ENCODE data around the gene TIAM2.
"Not testable (repeated sequence)": the region's sequence is repeated elsewhere in the genome, so short reads cannot be mapped to it uniquely, and the experiment has no call there.

TIAM2 gene

DNA sequence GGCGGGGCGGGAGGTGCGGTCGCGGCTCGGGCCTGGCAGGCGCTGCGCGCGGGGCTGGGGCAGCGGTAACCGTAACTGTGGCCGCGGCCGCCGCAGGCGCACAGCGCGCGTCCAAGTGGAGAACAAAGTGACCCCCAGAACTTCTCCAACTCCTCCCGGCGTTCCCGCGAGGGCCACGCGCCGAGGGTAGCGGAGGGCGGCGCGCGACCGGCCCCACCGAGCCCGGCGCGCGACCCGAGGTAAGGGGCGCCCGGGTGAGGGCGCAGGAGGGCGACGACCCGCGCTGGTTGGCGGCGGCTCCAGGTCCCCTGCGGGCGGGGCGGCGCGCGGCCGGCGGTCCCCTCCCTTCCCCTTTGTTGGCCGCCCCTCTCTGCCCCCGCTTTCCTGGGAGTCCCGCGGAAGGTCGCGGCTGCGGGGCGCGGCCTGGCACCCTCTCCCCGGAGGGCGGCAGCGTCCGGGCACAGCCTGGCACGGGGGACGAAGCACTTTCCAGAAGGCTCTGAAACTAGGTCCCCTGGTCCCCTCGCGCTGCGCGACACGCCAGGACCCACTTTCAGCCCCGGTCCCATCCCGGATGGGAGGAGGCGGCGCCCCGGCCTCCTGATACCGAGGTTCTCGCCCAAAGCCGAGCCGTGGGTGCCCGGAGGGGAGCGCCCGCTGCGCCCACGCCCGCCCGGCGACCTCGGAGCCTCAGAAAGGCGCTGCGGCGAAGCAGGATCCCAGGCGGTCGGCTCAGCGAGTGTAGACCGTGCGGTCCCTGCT lies at the start of gene TIAM2:
TIAM2 (plus strand) TSS at position 62 of the 762 bp plus-strand sequence. CDS start 133,909 bp downstream, outside the sequence.
- peak; percentile 15 for DNase-seq (ENCODE audit: low read depth)

DNA sequence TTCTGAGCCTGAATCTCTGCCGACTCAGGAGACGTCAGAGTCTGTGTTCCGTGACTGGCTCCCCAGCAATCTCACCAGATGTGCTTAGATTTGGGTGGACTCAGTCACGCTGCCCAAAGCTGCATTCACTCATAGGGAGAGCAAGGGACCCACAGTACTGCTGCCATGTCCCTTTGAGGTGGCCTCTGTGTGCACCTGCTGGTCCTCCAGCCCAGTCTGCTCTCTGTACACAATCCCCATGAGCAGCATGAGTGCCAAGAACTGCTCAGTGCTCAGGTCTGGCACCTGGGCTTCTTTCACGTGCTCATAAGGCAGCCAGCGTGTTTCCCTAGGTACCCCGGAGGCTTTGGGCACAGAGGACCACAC lies 44.2 kb upstream of the TIAM2 start:
- no peak for DNase-seq (ENCODE audit: low read depth)

DNA sequence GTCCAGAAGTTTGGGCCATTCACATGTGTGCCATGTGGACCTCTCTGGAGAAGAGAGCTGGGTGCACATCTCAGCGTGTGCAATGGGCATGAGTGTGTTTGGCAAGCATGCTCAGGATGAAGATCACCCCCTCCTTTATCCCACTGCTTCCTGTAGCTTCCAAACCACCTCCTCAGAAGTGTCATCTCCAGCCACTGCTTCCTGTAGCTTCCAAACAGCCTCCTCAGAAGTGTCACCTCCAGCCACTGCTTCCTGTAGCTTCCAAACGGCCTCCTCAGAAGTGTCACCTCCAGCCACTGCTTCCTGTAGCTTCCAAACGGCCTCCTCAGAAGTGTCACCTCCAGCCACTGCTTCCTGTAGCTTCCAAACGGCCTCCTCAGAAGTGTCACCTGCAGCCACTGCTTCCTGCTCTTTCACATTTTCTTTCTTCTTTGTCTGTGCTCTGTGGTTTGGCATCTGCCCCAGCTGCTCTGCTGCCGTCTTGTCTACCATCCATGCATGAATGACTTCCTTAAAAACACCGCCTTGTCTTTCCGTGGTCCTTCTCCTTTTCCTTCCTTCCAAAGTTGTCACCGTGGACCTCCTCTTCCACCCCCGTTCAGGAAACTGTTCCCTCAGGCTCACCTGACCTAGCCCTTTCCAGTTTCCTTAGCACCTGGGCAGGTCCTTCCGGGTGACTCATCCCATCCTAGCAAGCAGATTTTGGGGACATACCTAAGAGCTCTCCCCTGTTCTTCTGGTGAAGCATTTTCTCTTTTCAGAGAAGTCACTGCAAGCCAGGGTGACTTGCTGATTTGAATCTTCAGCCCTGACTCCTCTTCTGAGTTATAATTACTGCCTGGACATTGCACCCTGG lies 43.5 kb upstream of the TIAM2 start:
- no peak for DNase-seq (ENCODE audit: low read depth)

DNA sequence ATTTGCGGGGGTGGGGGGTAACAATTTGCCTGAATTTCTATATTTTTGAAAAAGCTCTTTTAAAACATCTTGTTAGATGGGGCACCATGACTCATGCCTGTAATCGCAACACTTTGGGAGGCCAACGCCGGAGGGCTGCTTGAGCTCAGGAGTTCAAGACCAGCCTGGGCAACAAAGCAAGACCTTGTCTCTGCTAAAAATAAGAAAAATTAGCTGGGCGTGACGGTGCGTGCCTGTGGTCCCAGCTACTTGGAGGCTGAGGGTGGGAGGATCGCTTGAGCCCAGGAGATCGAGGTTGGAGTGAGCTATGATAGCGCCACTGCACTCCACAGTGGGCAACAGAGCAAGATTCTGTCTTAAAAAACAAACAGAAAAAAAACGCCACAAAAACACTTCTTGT lies 41.5 kb upstream of the TIAM2 start:
- DNase-seq (ENCODE audit: low read depth): no peak

DNA sequence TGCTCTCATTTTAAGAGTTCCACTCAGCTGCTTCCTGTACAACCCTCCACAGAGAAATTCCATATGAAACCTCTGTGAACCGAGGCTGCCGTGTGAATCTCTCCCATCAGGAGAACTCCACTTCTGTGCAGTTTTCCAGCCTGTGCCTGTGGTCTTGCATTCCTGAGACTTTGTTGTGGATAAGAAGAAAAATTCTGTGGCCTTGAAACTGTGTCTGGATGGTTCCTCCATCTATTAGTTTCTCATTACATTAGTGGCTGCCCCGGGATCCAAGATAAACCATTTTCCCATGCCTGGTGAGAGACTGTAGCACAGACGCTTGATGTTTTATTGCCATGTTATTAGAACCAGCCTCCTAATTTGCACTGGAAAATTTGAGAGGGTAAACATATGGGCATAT lies 40.8 kb upstream of the TIAM2 start:
- DNase-seq (ENCODE audit: low read depth): no peak

DNA sequence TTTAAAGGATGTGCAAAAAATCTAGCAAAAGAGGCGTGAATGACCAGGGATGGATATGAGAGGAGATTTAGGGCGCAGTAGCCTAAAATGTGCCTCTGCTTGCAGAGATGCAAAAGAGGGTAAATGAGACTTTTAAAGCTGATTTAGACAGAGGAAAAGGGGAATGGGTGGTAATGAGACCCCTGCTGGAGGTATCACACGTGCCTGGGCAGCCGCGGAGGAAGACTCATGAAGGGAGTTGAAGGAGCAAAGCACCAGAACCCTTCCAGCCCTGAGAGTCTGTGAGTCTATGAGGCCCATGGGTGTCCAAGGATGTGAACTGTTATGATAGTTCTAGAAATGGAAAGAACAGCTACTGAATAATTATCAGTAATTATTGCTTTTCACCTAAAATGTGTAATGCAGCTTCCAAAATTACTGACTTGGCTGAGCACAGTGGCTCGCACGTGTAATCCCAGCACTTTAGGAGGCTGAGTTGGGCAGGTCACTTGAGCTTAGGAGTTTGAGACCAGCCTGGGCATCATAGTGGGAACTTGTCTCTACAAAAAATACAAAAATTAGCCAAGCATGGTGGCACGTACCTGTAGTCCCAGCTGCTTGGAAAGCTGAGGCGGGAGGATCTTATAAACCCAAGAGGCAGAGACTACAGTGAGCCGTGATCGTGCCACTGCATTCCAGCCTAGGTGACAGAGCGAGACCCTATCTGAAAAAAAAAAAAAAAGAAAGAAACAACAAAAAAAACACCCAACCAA lies 38.2 kb upstream of the TIAM2 start:
- no peak for DNase-seq (ENCODE audit: low read depth)

DNA sequence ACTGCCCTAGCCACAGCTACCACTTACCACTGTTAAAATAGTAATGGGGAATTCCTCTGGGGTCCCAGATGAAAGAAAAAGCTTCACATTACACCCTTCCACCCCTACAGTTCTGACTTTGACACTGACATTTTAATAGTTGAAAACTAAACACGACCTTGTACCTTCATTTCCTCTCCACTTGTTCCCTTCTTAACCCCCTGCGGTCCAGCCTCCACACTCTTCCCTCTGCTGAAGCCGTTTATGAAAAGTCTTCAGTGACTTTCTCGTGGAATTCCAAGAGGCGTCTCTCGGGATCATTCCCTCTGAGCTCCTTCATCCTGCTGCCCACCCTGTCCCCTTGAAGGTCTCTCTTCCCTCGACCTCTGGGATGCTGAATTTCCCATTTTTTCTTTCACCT lies 36.6 kb upstream of the TIAM2 start:
- DNase-seq (ENCODE audit: low read depth): no peak

DNA sequence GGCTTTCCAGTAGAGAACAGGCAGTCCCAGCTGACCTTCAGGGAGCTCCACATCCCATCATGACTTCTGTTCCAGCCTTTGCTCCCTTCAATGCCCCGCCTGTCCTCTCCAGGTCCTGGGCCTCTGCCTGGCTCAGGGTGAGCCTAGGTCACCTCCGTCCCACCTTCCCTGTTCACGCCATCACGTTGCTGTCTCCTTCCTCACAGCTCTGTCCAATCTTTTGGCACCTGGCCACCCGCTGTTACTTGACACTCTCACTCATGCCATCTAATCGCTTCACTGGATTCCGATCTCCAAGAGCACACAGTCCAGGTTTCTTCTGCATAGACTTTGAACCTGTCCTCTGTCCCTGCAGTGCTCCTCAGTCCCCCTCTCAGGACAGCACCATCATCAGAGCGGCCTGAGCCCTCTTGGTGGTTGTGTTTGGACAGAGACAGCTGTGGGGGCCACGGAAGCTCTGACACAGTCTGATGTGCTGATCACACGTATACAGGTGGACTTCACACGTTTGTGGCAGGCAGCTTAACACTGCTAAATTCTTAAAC lies 34.7 kb upstream of the TIAM2 start:
- no peak for DNase-seq (ENCODE audit: low read depth)

DNA sequence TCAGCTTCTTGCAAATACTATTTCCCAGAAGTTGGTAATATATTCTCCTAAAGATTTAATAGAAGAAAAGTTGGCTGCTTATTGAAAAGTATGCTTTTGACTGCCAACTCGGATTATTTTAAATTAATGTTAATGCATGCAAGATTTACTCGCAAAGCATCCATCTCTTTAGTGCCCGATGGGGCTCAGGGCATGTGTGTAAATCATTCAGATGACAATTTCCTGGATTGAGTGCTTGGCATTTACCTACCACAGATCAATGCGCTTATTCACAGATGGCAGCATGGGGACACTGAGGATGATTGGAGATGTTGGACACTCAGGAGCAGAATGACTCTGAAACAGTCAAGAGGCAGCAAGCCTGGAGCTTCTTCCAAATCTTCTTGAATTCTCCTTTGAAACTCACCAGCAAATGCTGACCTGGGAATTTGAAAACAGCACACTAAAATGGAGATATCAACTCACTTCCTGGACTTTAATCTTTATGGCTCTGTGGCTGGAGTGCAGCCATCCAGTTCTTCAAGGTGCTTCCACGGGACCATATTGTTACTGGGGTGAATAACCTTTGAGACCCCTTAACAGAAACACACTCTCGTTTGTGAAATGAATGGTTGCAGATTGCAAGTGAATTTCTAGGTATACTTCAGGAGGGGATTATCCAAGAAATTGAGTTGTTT lies 34.1 kb upstream of the TIAM2 start:
- DNase-seq (ENCODE audit: low read depth): no peak

DNA sequence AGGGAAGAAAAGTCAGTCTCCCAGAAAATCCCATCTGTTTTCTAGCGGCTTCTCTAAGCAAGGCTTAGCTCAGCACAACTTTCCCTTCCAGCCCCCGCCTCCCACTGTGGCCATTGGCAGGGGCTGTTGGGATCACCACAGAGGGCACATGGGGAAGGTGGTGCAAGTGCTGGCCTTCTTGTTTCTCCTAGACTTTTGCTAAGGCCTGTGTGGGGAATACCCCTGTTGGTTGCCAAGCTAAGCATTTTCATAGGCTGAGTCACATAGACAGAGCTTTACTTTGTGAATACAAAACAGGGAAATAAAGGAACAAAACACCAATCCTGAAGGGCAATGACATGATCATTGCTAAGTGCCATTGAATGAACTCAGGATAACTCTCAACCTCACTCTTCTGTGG lies 32.4 kb upstream of the TIAM2 start:
- DNase-seq (ENCODE audit: low read depth): no peak

DNA sequence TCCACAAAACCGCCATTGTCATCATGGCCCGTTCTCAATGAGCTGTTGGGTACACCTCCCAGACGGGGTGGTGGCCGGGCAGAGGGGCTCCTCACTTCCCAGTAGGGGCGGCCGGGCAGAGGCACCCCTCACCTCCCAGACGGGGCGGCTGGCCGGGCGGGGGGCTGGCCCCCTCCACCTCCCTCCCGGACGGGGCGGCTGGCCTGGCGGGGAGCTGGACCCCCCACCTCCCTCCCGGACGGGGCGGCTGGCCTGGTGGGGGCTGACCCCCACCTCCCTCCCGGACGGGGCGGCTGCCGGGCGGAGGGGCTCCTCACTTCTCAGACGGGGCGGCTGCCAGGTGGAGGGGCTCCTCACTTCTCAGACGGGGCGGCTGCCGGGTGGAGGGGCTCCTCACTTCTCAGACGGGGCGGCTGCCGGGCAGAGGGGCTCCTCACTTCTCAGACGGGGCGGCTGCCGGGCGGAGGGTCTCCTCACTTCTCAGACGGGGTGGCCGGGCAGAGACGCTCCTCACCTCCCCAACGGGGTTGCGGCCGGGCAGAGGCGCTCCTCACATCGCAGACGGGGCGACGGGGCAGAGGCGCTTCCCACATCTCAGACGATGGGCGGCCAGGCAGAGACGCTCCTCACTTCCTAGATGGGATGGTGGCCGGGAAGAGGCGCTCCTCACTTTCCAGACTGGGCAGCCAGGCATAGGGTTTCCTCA lies 28.9 kb upstream of the TIAM2 start:
- DNase-seq (ENCODE audit: low read depth): not testable (repeated sequence)

DNA sequence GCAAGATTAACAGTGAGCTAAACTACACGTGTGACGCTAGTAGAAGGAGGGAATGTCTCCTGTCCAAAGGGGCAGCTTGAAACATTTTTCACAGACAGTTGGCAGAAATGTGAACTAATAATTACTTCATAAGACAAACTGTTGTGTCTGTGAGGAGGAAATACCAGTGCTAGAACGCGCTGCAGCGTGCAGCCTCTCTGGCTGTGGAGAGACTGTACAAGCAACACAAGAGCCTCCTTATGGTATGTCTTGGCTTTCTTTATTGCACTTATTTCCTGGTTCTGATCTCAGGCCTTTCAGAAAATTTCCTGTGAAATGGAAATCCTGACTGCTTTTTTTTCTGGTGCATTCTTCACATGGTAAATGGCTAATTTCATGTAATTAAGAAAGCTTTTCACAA lies 25.3 kb upstream of the TIAM2 start:
- DNase-seq (ENCODE audit: low read depth): no peak

DNA sequence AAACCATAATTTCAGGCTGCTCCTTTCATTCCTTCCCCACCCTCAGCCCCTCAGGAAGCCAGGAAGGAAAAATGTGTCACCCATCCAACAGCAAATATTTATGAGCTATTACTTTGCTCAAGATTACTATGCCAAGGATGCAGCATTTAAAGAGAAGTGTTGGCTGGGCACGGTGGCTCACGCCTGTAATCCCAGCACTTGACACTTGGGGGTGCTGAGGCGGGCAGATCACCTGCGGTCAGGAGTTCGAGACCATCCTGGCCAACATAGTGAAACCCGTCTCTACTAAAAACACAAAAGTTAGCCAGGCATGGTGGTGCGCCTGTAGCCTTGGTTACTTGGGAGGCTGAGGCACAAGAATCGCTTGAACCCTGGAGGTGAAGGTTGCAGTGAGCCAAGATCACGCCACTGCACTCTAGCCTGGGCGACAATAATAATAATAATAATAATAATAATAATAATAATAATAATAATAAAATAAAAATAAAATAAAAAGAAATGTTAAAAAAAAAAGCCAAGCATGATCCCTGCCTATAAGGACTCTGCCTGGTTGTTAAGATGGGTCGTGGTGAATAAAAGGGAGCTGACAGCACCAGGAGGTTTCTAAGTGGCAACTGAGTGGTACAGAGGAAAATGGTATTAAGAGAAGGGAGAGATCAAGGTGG lies 20.5 kb upstream of the TIAM2 start:
- no peak for DNase-seq (ENCODE audit: low read depth)

DNA sequence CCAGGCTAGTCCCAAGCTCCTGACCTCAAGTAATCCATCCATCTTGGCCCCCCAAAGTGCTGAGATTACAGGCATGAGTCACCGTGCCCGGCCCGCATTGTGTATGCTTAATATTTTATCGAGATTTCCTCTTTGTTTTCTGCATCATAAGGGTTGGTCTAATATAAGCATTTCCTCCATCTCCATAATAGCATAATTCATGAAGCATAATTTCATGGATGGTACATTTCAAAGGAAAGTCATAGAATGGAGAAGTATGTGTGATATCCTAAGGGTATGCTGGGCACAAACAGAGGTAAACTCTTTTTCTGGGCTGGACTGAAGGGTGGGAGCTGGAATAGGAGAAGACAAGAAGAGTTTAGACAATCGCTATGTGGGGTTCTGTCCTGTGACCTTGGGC lies 17.5 kb upstream of the TIAM2 start:
- no peak for DNase-seq (ENCODE audit: low read depth)

DNA sequence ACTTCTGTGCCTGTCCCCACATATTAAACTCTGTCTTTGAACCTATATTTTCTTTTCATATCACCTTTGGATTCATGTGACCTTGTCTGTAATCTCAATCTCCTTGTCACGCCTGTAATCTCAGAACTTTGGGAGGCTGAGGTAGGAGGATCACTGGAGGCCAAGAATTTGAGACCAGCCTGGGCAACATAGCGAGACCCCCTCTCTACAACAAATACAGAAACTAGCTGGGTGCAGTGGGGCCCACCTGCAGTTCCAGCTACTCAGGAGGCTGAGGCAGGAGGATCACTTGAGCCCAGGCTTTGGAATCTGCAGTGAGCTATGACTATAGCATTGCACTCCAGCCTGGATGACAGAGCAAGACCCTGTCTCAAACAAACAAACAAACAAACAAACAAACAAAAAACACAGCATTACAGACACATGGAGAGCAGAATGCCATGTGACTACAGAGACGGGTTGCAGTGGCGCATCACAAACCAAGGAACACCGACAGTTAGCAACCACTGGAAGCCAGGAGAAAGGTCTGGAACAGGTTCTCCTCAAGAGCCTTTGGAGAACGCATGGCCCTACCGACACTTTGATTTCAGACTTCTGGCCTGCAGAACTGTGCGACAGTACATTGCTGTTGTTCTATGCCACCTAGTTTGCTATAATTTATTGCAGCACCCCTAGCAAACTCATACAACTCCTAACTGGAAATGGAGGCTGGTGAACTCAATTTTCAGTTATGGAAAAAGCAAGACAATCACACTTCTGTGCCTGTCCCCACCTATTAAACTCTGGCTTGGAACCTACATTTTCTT lies 14.6 kb upstream of the TIAM2 start:
- no peak for DNase-seq (ENCODE audit: low read depth)

DNA sequence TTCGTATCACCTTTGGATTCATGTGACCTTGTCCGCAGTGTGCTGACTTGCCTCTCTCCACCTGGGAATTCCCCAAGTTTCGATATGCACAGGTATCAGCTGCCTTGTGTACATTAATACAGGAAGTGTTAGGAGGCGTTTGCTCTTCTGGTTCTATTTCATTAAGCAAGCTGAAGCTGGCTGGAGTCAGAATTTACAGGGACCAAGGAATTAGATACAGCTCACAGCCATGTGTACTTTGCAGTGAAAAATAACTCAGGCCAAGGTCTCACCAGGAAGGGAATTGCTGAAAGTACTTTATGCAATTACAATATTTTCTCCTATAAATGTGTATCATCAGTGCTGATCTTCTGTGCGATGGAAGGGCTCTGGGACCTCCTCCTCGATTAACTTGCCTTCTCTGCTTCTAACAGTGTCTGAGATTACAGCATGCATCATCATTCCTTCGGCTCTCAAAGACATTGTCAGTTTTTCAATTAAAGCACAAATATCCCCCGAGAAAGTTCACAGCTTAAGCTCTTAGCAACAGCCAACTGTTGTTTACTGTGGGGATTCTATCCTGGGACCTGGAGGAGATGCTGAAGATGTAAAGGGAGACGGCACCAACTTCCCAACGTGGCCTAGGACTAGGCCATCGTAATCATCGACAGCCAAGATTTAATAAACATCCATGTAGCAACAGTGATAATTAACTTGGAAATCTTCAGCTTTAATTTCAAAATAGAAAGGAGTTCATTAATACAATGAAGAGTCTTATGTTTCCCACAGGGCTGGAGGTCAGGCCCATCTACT lies 13.8 kb upstream of the TIAM2 start:
- no peak for DNase-seq (ENCODE audit: low read depth)

DNA sequence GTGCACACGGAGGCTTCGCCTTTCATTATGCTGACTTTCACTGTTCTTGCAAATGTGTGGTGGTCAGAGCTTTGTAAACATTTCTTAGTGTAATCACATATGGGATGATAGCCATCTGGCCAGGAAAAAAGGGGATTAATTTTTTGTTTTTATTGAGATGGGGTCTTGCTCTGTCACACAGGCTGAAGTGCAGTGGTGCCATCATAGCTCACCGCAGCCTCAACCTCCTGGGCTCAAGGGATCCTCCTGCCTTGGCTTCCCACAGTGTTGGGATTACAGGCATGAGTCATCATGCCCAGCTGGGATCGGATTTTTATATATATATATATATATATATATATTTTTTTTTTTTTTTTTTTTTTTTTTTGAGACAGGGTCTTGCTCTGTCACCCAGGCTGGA lies 11.0 kb upstream of the TIAM2 start:
- DNase-seq (ENCODE audit: low read depth): no peak

DNA sequence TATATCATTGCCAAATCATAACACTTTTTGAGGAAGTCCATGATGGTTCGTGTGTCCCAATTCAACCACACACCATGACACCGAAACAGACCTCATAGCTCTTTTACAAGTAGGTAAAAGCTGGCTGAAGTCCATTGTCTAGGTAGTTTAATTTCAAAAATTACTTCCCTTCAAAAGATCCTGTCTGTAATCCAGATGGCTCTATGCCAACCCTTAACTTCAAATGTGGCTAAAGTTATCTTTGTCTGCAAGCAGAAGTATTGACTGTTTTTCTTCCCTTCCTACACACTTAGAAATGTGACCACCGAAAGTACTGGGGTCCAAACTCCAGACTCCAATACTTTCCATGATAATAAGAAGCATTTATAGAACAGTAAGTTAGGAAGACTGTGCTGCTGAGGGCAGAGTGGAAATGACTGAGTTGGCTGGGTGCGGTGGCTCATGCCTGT lies 8.3 kb upstream of the TIAM2 start:
- no peak for DNase-seq (ENCODE audit: low read depth)

DNA sequence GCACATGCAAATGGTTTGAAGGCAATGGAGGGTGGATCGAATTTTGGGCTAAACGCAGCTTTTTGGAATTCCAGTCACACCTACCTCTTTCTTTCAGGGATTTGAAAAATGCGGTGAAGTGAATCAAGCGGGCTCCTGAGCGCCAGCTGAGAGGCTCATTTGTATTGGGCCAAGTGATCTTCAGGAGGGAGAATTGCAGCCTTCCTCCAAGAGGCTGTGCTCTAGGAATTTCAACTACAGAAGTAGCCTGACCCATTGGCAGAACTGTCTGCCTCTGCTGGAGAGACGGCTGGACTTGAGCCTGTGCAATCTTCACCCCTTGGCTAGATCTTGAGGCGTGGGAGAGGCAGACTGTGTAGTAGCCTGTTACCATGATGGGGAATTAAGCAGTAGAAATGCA lies 5.7 kb upstream of the TIAM2 start:
- no peak for DNase-seq (ENCODE audit: low read depth)

All from stimulated activated CD8-positive, alpha-beta memory T cell treated with anti-CD3 and anti-CD28 coated beads, Interleukin-4, amount 100 ng/mL, for 24 hours (primary cell).